DMS114 treated with DMSO at 0.1 percent for 48 hours (cell line): ENCODE measurements around the gene PUSL1.

Experiments
- DNase-seq: peaks from one replicate; lab custom pipeline; 2025; ENCODE audit not compliant: unreplicated experiment; lab: John Stamatoyannopoulos, UW

PUSL1 gene

DNA sequence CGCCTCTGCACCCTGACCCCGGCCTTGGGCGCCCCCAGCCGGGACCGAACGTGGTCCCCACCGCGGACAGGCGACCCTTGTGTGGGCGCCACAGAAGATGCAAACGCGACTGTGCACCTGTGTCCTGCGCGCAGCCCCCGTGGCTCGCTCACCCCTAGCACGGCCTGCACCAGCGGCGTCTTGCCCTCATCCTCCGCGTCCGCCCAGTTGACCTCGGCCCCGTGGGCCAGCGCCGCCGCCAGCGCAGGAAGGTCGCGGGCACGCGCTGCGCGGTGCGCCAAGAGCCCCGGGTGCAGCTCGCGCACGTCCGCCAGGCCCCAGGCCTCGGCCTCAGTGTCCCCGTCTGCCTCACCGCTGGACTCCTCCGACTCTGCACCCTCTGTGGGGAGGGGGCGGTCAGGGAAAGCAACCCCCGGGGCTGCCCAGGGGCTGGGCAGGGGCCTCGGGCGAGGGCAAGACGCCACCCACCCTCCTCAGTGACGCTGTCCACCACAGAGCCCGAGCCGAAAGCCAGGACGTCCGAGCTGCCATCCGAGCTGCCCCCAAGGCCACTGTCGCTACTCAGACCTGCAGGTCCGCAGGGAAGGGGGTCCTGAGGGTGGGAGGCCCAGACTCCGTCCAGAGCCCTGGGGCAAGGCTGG lies 14.0 kb upstream of the PUSL1 start:
- no peak for DNase-seq

- DNase-seq, result no peak
These were observed 13.1 kb upstream of the PUSL1 start for GRCh38 chr1:1295154-1295923.

- DNase-seq, result no peak
These were observed 12.0 kb upstream of the PUSL1 start for GRCh38 chr1:1296070-1297061.

DNA sequence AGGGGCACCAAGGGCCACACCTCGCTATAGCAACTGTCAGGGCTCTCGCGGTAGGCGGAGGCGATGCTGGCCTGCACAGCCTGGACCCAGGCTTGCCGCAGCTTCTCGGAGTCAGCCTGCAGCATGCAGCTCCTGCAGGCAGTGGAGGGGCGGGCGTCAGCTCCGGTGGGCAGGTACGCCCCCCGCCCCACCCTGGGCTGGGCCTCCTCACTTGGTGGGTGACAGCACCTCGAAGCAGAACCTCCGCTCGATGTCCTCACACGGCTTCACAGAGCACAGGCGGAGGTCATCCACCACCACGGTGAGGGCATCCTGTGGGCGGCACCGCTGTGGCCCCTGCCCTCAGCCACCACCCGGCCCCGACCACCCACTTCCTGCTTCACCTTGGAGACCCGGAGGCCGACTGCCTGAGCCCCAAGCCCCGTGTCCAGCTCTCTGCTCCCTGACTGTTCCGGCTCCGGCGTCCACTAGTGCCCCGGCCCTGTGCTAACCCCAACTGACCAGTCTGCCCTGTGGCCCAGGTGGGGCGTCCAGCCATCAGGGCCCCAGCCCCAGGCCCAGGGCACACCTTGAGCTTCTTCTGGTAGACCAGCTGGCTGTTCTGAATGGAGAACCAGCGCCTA lies 10.5 kb upstream of the PUSL1 start:
- no peak for DNase-seq

- DNase-seq, result no peak
These were observed 9.3 kb upstream of the PUSL1 start for GRCh38 chr1:1298861-1299685.

- no peak for DNase-seq
These were observed 8.6 kb upstream of the PUSL1 start for GRCh38 chr1:1299686-1300351.

- no peak for DNase-seq
These were observed 8.1 kb upstream of the PUSL1 start for GRCh38 chr1:1300352-1300739.

DNA sequence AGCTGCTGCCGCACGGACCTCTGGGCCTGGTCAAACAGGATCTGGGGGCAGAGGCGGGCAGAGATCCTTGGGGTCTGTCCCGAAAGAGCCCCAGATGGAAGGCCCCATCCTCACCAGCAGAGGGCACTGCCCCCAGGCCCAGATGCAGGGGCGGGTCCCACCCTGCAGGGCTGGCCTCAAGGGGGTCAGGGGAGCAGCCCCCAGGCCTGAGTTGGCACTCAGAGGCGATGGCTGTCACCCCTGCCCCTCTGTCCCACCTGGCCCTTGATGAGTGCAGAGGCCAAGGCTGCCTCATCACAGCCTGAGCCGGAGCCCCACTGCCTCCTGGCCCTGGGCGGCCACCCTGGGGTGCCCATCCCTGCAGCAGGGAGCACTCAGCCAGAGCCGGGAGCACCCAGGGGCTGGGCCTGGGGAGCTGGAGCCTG lies 6.4 kb upstream of the PUSL1 start:
- no peak for DNase-seq

DNA sequence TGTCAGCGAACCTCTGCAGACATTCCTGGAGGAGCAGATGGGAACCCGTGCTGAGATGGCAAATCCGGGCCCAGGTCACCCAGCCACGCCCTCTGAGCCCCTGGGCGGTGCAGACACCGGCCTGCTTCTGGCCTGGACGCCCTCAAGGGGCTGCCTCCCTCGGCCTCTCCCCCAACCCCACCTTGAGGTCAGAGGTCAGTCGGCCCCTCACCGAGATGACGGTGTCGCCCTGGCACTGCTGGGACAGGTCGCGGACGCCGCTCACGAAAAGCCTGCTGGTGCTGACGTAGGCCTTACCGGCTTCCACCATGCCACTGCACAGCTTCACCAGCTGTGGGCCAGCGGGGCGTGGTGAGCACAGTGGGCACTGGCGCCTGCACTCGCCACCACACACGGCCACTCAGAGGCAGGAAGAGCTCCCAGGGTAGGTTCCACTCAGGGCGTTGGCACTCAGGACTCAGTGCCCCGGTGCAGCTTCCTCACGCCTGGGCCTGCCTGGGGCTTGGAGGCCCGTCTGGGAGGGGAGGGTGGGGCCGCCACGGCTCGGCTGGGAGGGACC lies 5.4 kb upstream of the PUSL1 start:
- no peak for DNase-seq

- DNase-seq, result no peak
These were observed 4.7 kb upstream of the PUSL1 start for GRCh38 chr1:1303736-1304135.

DNA sequence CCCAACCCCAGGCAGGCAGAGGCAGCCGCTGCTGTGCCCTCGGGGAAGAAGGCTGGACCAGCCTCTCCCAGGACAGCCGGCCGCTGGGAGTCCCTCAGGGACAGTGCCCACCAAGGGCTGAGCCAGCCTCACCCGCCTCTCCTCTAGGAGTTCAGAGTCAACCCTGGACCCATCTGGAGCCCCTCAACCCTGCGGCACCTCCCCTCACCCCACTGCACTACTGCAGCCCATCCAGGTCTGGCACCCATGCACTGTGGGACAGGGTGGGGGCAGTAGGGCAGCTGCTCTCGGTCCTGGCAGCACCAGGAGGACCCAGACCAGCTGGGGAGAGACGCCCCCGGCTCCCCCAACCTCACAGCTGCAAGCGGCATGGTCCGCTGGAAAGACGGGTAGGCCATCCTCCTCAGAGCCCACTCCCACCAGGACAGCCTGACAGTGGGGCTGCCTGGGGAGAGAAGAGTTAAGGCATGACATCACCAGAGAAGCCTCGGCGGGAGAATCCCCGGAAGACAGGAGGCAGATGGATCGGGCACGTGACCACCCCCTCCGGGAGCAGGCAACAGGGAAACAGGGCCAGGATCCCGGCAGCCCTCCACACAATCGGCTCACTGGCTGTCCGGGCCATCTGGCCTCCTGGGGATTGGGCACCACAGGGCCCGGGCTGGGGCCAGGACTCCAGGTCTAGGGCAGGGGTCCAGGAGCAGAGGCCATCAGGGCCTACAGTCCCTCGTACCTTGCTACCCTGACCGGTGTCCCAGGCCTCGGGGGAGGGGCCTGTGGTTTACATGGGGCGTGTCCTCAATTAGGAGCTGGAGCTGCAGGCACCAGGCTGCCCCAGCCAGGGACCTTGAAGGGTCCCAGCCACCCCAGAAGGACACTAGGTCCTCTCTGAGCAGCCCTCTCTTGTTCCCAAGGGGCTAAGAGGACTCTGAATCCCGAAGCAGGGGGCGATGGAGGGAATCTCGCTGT lies 3.8 kb upstream of the PUSL1 start:
- peak; percentile 31 for DNase-seq

GRCh38 chr1:1305300-1306069 lies 2.9 kb upstream of the PUSL1 start:
- no peak for DNase-seq

GRCh38 chr1:1306070-1306660 lies 2.2 kb upstream of the PUSL1 start:
- DNase-seq, result no peak

DNA sequence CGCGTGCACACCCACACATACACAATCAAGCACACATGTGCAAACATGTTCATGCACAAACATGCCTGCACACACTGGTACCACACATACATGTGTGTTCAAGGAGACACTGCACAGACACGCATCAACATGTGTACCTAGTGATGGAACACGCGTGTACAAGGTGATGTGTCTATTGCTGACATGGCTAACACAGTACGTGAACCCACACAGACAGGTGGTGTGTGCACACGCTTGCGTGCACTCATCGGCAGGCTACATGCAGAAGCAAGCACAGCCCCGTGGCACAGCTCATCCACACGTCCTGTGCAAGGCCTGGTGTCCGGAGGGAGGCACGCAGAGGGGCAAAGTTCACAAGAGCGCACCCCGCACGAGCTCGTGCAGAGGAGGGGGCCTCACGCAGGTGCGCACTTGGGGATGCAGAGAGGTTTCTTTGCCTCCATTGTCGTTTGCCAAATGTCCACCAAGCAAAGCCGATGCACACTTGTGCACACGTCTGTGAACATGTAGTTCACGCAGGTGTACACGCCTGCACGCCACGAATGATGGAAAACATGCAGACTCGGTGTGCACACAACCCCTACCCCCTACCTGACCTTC lies 1.6 kb upstream of the PUSL1 start:
- DNase-seq, result no peak

DNA sequence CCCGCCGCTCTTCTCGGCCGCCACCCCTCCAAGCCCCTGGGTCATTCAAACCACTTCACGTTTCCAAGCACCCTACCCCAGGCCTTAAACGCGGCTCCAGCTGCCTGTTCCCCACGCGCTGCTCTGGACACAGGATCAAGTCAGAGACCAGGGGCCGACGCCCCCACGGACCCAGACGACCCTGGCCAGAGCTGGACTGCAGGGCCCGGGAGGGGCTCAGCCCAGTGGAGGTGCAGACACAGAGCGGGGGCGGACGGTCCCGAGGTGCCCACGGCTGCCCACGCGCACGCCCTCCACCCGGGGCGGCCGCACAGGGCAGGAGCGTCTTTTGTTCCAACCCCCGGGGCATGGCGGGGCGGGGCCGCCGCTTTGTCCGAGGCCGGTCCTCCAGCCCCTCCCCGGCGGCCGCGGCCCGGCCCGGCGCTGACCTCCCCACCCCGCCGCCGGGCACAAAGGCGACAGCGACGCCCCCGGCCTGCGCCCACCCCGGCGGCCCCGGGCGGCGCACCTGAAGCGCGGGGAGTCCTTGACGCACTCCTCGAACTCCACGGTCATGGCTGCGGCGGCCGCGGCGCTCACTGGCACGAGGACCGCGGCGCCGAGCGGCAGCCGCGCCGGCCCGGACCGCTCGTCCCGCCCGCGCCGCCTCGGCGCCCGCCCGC lies 1.0 kb upstream of the PUSL1 start:
- DNase-seq, result no peak

DNA sequence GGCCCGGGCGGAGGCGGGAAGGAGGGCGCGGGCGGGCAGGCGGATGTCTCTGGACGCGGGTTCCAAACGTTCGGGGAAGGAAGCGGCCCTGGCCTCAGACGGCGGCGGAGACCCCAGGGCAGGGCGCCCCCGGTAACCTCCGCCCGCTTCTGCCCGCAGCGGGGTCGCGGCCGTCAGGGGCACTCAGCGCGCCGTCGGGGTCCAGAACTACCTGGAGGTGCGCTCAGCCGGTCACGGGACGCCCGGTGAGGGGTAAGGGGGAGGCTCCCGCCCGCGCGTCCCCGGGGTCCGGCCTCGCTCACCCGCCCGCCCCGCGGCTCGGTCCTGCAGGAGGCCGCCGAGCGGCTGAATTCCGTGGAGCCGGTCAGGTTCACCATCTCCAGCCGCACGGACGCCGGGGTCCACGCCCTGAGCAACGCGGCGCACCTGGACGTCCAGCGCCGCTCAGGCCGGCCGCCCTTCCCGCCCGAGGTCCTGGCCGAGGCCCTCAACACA lies 406 bp downstream of the PUSL1 start:
- DNase-seq, result no peak
